ENCODE measurements around the gene GFI1.

The GFI1 gene

GRCh38 chr1:92505015-92505692 is 18.4 kb upstream of the GFI1 start:
- no peak for DNase-seq
- no peaks in the 10 kb centered on the region for H3K9me3 ChIP-seq (ENCODE audit: control insufficient read depth, low read length)

GRCh38 chr1:92504291-92505014 is 17.7 kb upstream of the GFI1 start:
- H3K27ac ChIP-seq (ENCODE audit: insufficient read depth, low read length, poor library complexity, severe bottlenecking) = no peak overlapping the region
- no peaks in the 10 kb centered on the region for H3K9me3 ChIP-seq (ENCODE audit: control insufficient read depth, low read length)
- no peak overlapping the region for H3K4me3 ChIP-seq (ENCODE audit: insufficient read depth, low read depth, low read length, poor library complexity, severe bottlenecking)
- no peaks in the 10 kb centered on the region for H3K36me3 ChIP-seq (ENCODE audit: control insufficient read depth, insufficient read depth, low read length)
- DNase-seq = no peak
- no peaks in the 10 kb centered on the region for H3K27me3 ChIP-seq (replicated peaks; ENCODE audit: control insufficient read depth, insufficient read depth, low read length, poor library complexity, severe bottlenecking)
- H3K4me1 ChIP-seq (ENCODE audit: control insufficient read depth, insufficient read depth, low read length, poor library complexity, severe bottlenecking) = no peaks in the 10 kb centered on the region

More at GRCh38 chr1:92505015-92505692, 18.4 kb upstream of the GFI1 start:
- no peak overlapping the region for H3K27ac ChIP-seq (ENCODE audit: insufficient read depth, low read length, poor library complexity, severe bottlenecking)
- no peak overlapping the region for H3K4me3 ChIP-seq (ENCODE audit: insufficient read depth, low read depth, low read length, poor library complexity, severe bottlenecking)
- no peaks in the 10 kb centered on the region for H3K4me1 ChIP-seq (ENCODE audit: control insufficient read depth, insufficient read depth, low read length, poor library complexity, severe bottlenecking)
- H3K36me3 ChIP-seq (ENCODE audit: control insufficient read depth, insufficient read depth, low read length) = no peaks in the 10 kb centered on the region
- no peaks in the 10 kb centered on the region for H3K27me3 ChIP-seq (replicated peaks; ENCODE audit: control insufficient read depth, insufficient read depth, low read length, poor library complexity, severe bottlenecking)

DNA sequence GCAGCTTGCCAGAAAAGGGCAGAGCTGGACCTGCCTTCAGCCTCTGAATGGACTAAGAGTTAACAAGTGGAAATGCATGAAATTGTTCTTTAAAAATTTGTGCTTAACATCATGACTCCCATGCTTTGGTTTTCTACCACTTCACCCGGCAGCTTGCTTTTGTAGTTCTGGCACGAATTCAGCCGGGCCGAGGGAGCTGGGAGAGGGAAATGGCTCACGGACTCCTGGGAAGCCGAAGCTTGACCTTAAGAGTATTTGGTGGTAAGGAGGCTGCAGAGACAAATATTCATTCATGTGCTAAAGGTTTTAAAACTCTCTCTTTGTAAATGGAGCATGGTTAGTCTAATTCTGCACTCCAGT is 17.2 kb upstream of the GFI1 start:
- H3K9me3 ChIP-seq (ENCODE audit: control insufficient read depth, low read length) = no peaks in the 10 kb centered on the region
- no peak overlapping the region for H3K4me3 ChIP-seq (ENCODE audit: insufficient read depth, low read depth, low read length, poor library complexity, severe bottlenecking)
- DNase-seq = no peak
- H3K27ac ChIP-seq (ENCODE audit: insufficient read depth, low read length, poor library complexity, severe bottlenecking) = no peak overlapping the region
- H3K27me3 ChIP-seq (replicated peaks; ENCODE audit: control insufficient read depth, insufficient read depth, low read length, poor library complexity, severe bottlenecking) = no peaks in the 10 kb centered on the region
- H3K4me1 ChIP-seq (ENCODE audit: control insufficient read depth, insufficient read depth, low read length, poor library complexity, severe bottlenecking) = no peaks in the 10 kb centered on the region
- no peaks in the 10 kb centered on the region for H3K36me3 ChIP-seq (ENCODE audit: control insufficient read depth, insufficient read depth, low read length)

DNA sequence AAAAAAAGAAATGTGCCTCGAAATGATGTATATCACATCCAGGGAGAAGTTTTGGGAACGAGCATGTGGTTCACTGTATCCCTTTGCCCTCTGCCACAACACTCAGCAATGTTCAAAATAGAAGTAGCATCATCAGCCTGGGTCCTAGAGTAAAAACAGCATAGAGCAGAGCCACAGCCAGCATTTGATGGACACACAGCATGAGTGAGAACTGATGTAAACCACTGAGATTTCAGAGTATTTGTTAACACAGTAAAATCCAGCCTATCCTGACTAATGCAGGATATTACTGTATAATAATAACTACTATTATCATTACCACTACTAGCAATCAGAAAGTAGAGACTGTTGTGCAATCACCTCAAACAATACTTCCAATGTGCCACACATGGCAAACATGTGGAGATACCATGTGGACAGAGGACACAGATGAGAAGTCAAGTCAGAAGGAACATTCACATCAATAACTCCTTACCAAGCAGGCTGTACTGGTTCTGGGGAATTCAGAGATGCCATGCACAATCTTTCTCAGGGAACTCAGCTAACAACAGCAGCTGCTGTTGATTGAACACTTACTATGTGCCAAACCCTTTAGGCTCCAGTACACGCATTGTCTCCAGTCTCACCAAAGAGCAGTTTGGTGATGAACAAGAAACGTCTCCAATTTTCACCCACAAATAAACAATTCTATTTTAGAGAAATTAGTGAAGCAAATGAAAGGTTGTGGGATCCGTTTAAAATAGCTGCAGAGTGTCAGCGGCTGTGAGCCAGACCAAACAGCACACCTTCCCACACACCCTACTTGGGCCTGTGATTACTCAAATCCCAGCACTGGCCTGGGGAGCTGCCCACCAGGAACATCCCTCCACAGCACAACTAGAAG is 16.6 kb upstream of the GFI1 start:
- no peak overlapping the region for H3K27ac ChIP-seq (ENCODE audit: insufficient read depth, low read length, poor library complexity, severe bottlenecking)
- no peak for DNase-seq
- H3K36me3 ChIP-seq (ENCODE audit: control insufficient read depth, insufficient read depth, low read length) = no peaks in the 10 kb centered on the region
- no peaks in the 10 kb centered on the region for H3K27me3 ChIP-seq (replicated peaks; ENCODE audit: control insufficient read depth, insufficient read depth, low read length, poor library complexity, severe bottlenecking)
- no peaks in the 10 kb centered on the region for H3K9me3 ChIP-seq (ENCODE audit: control insufficient read depth, low read length)
- H3K4me1 ChIP-seq (ENCODE audit: control insufficient read depth, insufficient read depth, low read length, poor library complexity, severe bottlenecking) = no peaks in the 10 kb centered on the region
- no peak overlapping the region for H3K4me3 ChIP-seq (ENCODE audit: insufficient read depth, low read depth, low read length, poor library complexity, severe bottlenecking)

DNA sequence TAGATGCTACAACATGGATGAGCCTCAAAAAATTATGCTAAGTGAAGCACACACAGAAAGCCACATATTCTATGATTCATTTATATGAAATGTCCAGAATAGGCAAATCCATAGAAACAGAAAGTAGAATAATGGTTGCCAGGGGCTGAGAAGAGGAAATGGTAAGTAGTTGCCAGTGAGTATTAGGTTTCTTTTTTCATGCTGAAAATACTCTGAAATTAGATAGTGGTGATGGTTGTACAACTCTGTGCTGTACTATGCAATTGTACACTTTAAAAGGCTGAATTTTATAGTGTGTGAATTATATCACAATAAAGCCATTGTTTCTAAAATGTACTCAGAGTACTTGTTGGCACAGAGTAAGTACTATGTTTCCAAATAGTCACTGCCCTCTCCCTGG is 15.5 kb upstream of the GFI1 start:
- H3K27me3 ChIP-seq (replicated peaks; ENCODE audit: control insufficient read depth, insufficient read depth, low read length, poor library complexity, severe bottlenecking) = no peaks in the 10 kb centered on the region
- DNase-seq = no peak
- no peaks in the 10 kb centered on the region for H3K4me1 ChIP-seq (ENCODE audit: control insufficient read depth, insufficient read depth, low read length, poor library complexity, severe bottlenecking)
- H3K36me3 ChIP-seq (ENCODE audit: control insufficient read depth, insufficient read depth, low read length) = no peaks in the 10 kb centered on the region
- H3K4me3 ChIP-seq (ENCODE audit: insufficient read depth, low read depth, low read length, poor library complexity, severe bottlenecking) = no peak overlapping the region
- H3K27ac ChIP-seq (ENCODE audit: insufficient read depth, low read length, poor library complexity, severe bottlenecking) = no peak overlapping the region
- H3K9me3 ChIP-seq (ENCODE audit: control insufficient read depth, low read length) = no peaks in the 10 kb centered on the region

DNA sequence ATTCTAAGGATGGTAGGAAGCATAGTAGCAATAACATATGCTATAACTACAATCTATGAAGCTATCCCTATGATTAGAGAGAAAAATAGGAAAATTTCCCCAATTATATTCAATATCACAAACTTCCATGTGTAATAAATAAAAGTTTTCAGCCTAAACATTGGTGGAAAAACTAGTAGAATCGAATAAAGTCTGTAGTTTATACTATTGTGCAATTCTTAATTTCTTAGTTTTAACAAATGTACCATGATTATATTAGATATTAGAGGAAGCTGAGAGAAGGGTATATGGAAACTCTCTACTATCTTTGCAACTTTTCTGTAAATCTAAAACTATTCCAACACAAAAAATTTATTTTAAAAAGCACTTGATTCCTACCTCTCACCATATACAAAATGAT is 13.8 kb upstream of the GFI1 start:
- DNase-seq = no peak
- H3K4me3 ChIP-seq (ENCODE audit: insufficient read depth, low read depth, low read length, poor library complexity, severe bottlenecking) = no peak overlapping the region
- H3K36me3 ChIP-seq (ENCODE audit: control insufficient read depth, insufficient read depth, low read length) = no peaks in the 10 kb centered on the region
- H3K4me1 ChIP-seq (ENCODE audit: control insufficient read depth, insufficient read depth, low read length, poor library complexity, severe bottlenecking) = peaks cover 2% of the 10 kb centered on the region
- H3K27ac ChIP-seq (ENCODE audit: insufficient read depth, low read length, poor library complexity, severe bottlenecking) = no peak overlapping the region
- H3K27me3 ChIP-seq (replicated peaks; ENCODE audit: control insufficient read depth, insufficient read depth, low read length, poor library complexity, severe bottlenecking) = no peaks in the 10 kb centered on the region
- no peaks in the 10 kb centered on the region for H3K9me3 ChIP-seq (ENCODE audit: control insufficient read depth, low read length)

GRCh38 chr1:92495392-92496063 is 8.8 kb upstream of the GFI1 start:
- H3K27ac ChIP-seq (ENCODE audit: insufficient read depth, low read length, poor library complexity, severe bottlenecking) = no peak overlapping the region
- H3K27me3 ChIP-seq (replicated peaks; ENCODE audit: control insufficient read depth, insufficient read depth, low read length, poor library complexity, severe bottlenecking) = no peaks in the 10 kb centered on the region
- H3K4me1 ChIP-seq (ENCODE audit: control insufficient read depth, insufficient read depth, low read length, poor library complexity, severe bottlenecking) = peaks cover 8% of the 10 kb centered on the region
- no peak for DNase-seq
- no peaks in the 10 kb centered on the region for H3K9me3 ChIP-seq (ENCODE audit: control insufficient read depth, low read length)
- H3K4me3 ChIP-seq (ENCODE audit: insufficient read depth, low read depth, low read length, poor library complexity, severe bottlenecking) = no peak overlapping the region
- H3K36me3 ChIP-seq (ENCODE audit: control insufficient read depth, insufficient read depth, low read length) = no peaks in the 10 kb centered on the region

GRCh38 chr1:92494485-92495141 is 7.9 kb upstream of the GFI1 start:
- no peaks in the 10 kb centered on the region for H3K36me3 ChIP-seq (ENCODE audit: control insufficient read depth, insufficient read depth, low read length)
- DNase-seq = no peak
- no peak overlapping the region for H3K4me3 ChIP-seq (ENCODE audit: insufficient read depth, low read depth, low read length, poor library complexity, severe bottlenecking)

GRCh38 chr1:92493139-92493538 is 6.4 kb upstream of the GFI1 start:
- Histone ChIP-seq H3K4me3 (ENCODE audit: insufficient read depth, low read depth, low read length, poor library complexity, severe bottlenecking) (no peak overlapping the region), H3K9me3 (ENCODE audit: control insufficient read depth, low read length) (no peaks in the 10 kb centered on the region), H3K27ac (ENCODE audit: insufficient read depth, low read length, poor library complexity, severe bottlenecking) (no peak overlapping the region), H3K27me3 (replicated peaks; ENCODE audit: control insufficient read depth, insufficient read depth, low read length, poor library complexity, severe bottlenecking) (no peaks in the 10 kb centered on the region), H3K4me1 (ENCODE audit: control insufficient read depth, insufficient read depth, low read length, poor library complexity, severe bottlenecking) (peaks cover 8% of the 10 kb centered on the region), H3K36me3 (ENCODE audit: control insufficient read depth, insufficient read depth, low read length) (no peaks in the 10 kb centered on the region)
- DNase-seq = no peak

More at GRCh38 chr1:92494485-92495141, 7.9 kb upstream of the GFI1 start:
- no peaks in the 10 kb centered on the region for H3K27me3 ChIP-seq (replicated peaks; ENCODE audit: control insufficient read depth, insufficient read depth, low read length, poor library complexity, severe bottlenecking)
- H3K27ac ChIP-seq (ENCODE audit: insufficient read depth, low read length, poor library complexity, severe bottlenecking) = no peak overlapping the region
- no peaks in the 10 kb centered on the region for H3K9me3 ChIP-seq (ENCODE audit: control insufficient read depth, low read length)
- peaks cover 8% of the 10 kb centered on the region for H3K4me1 ChIP-seq (ENCODE audit: control insufficient read depth, insufficient read depth, low read length, poor library complexity, severe bottlenecking)
